Kidney epithelial cell (primary cell): ENCODE data around the gene SFXN2. TPM values are rescaled to one million over a fixed set of nuclear protein-coding genes. Genes with fewer than 3 reads are reported as not detected.

Experiments
- DNase-seq: peaks from one replicate; pipeline ENCODE4 v3.0.0-alpha.2; 2010; ENCODE audit warnings: low read depth
- H3K27me3 ChIP-seq: 2 replicates; pipeline ENCODE4 v1.6.0; 2011; ENCODE audit warnings: low read length; ENCODE audit not compliant: control insufficient read depth, insufficient read depth
- H3K36me3 ChIP-seq: 2 replicates; pipeline ENCODE4 v1.5.1; 2011; ENCODE audit warnings: low read length; ENCODE audit not compliant: control insufficient read depth, insufficient read depth
- H3K4me3 ChIP-seq: 2 replicates; pipeline ENCODE4 v1.5.1; 2011; ENCODE audit warnings: low read depth, mild to moderate bottlenecking, control low read depth, low read length
- CTCF ChIP-seq: IDR thresholded peaks from 2 replicates; pipeline ENCODE4 v1.5.1; 2011; ENCODE audit warnings: mild to moderate bottlenecking, moderate library complexity, low read length, control low read depth, inconsistent platforms; ENCODE audit not compliant: insufficient read depth, poor library complexity, severe bottlenecking
- total RNA-seq: library from RNA; depleted of rRNA; stranded (reverse); fragments of >200 nt; gene quantifications from 2 replicates; pipeline ENCODE4 v1.2.3, GENCODE V29; 2015

Gene SFXN2
- total RNA-seq, 1 donor from 2014 or later: 2.3 TPM

GRCh38 chr10:102791754-102792395 lies 77.4 kb downstream of the SFXN2 start:
- no peaks in the 10 kb centered on the region for H3K27me3 ChIP-seq
- H3K36me3 ChIP-seq: no peaks in the 10 kb centered on the region
- no peak overlapping the region for H3K4me3 ChIP-seq
- TF ChIP-seq CTCF: no peak
- no peak for DNase-seq

Other genes with a start within 250 kb of the SFXN2 start
- gene ACTR1A, start 211.9 kb upstream of the SFXN2 start, total RNA-seq: 151 and 165 TPM in 2 replicates
- 8.9 and 10.6 TPM in 2 replicates for gene SUFU, start 210.7 kb upstream of the SFXN2 start, total RNA-seq
- gene TRIM8, start 70.2 kb upstream of the SFXN2 start, total RNA-seq: 393 and 426 TPM in 2 replicates
- 5.2 and 5.9 TPM in 2 replicates for gene ARL3, start 239 bp upstream of the SFXN2 start, total RNA-seq
- 67.1 and 71.8 TPM in 2 replicates for gene WBP1L, start 29.3 kb downstream of the SFXN2 start, total RNA-seq
- 0.07 TPM in 1 of 2 replicates, not detected in the other for gene CYP17A1, start 122.8 kb downstream of the SFXN2 start, total RNA-seq
- 17.8 and 21.2 TPM in 2 replicates for gene BORCS7, start 139.6 kb downstream of the SFXN2 start, total RNA-seq
- 4.4 and 5.7 TPM in 2 replicates for gene AS3MT, start 154.8 kb downstream of the SFXN2 start, total RNA-seq
- 6.4 and 7.2 TPM in 2 replicates for gene CNNM2, start 203.7 kb downstream of the SFXN2 start, total RNA-seq